Keratinocyte (primary cell): ENCODE results near the gene CCDC63. TPM values are rescaled to one million over a fixed set of nuclear protein-coding genes. Genes with fewer than 3 reads are reported as not detected.

Source experiments
- DNase-seq: peaks from one replicate; pipeline ENCODE4 v3.0.0-alpha.2; 2011; ENCODE audit warnings: low read depth, missing footprints, low spot score
- FAIRE-seq: peaks from 2 replicates; lab custom pipeline; 2011; peaks lifted over from hg19 to GRCh38; lab: Jason Lieb, UNC
- H2AFZ ChIP-seq: 2 replicates; pipeline ENCODE4 v1.6.0; 2012; ENCODE audit warnings: low read length, control low read depth, inconsistent platforms; ENCODE audit not compliant: control insufficient read depth
- H3K27ac ChIP-seq: 2 replicates; pipeline ENCODE4 v1.5.1; 2011; ENCODE audit warnings: low read length; ENCODE audit not compliant: control insufficient read depth, insufficient read depth
- H3K27me3 ChIP-seq: 3 replicates; pipeline ENCODE4 v1.6.0; 2011; ENCODE audit warnings: low read length; ENCODE audit not compliant: control insufficient read depth, insufficient read depth; ENCODE audit errors: extremely low read depth
- H3K36me3 ChIP-seq, 2 experiments: 2 replicates in 1 of 2; 3 replicates in 1 of 2; pipeline ENCODE4 v1.5.1; 2011; ENCODE audit warnings: low read length in 2 of 2, mild to moderate bottlenecking in 1 of 2; ENCODE audit not compliant: control insufficient read depth in 2 of 2, insufficient read depth in 2 of 2; ENCODE audit errors: extremely low read depth in 1 of 2
- H3K4me1 ChIP-seq: 3 replicates; pipeline ENCODE4 v1.5.1; 2011; ENCODE audit warnings: low read length; ENCODE audit not compliant: control insufficient read depth, insufficient read depth; ENCODE audit errors: extremely low read depth
- H3K4me2 ChIP-seq: 3 replicates; pipeline ENCODE4 v1.6.0; 2011; ENCODE audit warnings: low read depth, low read length; ENCODE audit not compliant: control insufficient read depth, insufficient read depth; ENCODE audit errors: extremely low read depth
- H3K4me3 ChIP-seq, 3 experiments: fragments of 200-600 bp in 1 of 3; sonication (generic) in 1 of 3; 2 replicates in 2 of 3; 3 replicates in 1 of 3; pipeline ENCODE4 v1.5.1; 2011 to 2016; ENCODE audit warnings: low read length in 3 of 3, mild to moderate bottlenecking in 3 of 3, control low read depth in 2 of 3, inconsistent platforms in 1 of 3, low read depth in 1 of 3, mixed read lengths in 1 of 3, mixed run types in 1 of 3, moderate library complexity in 1 of 3; ENCODE audit not compliant: control insufficient read depth in 2 of 3, insufficient read depth in 2 of 3; ENCODE audit errors: extremely low read depth in 1 of 3
- H3K79me2 ChIP-seq: 2 replicates; pipeline ENCODE4 v1.6.0; 2012; ENCODE audit warnings: low read length; ENCODE audit not compliant: control insufficient read depth, insufficient read depth
- H3K9ac ChIP-seq: 3 replicates; pipeline ENCODE4 v1.6.0; 2011; ENCODE audit warnings: low read length; ENCODE audit not compliant: control insufficient read depth, insufficient read depth; ENCODE audit errors: extremely low read depth
- H3K9me1 ChIP-seq: 3 replicates; pipeline ENCODE4 v1.6.0; 2011; ENCODE audit warnings: low read length; ENCODE audit not compliant: control insufficient read depth, insufficient read depth; ENCODE audit errors: extremely low read depth
- H3K9me3 ChIP-seq: 2 replicates; pipeline ENCODE4 v1.5.1; 2012; ENCODE audit warnings: low read depth, low read length; ENCODE audit not compliant: control insufficient read depth
- H4K20me1 ChIP-seq: 3 replicates; pipeline ENCODE4 v1.6.0; 2011; ENCODE audit warnings: low read length; ENCODE audit not compliant: control insufficient read depth, insufficient read depth; ENCODE audit errors: extremely low read depth
- CTCF ChIP-seq, 3 experiments: IDR thresholded peaks in 1 of 3; conservative IDR thresholded peaks in 1 of 3; optimal IDR thresholded peaks in 1 of 3; 2 replicates in 2 of 3; 3 replicates in 1 of 3; pipeline versions ENCODE3 to v1.5.1; 2011; ENCODE audit warnings: low read length in 3 of 3, mild to moderate bottlenecking in 3 of 3, moderate library complexity in 2 of 3, control low read depth in 1 of 3, inconsistent platforms in 1 of 3; ENCODE audit not compliant: insufficient read depth in 2 of 3; ENCODE audit errors: extremely low read depth in 1 of 3
- EZH2 ChIP-seq: IDR thresholded peaks from one replicate; pipeline ENCODE4 v1.6.1; 2012; ENCODE audit warnings: inconsistent platforms, mild to moderate bottlenecking, low read length, moderate library complexity
- dilution Hi-C: fragments of 300-500 bp; cut with MboI; formaldehyde crosslinking; loops from one replicate; pipeline ENCODE4 v1.7.0; 2020; ENCODE audit warnings: low sequenced_read_pairs; ENCODE audit not compliant: extremely low pct_ligation_motif_present
- polyA plus RNA-seq, 5 experiments: library from polyadenylated mRNA; depleted of rRNA in 3 of 5; stranded (reverse) in 3 of 5; stranded (forward) in 1 of 5; unstranded in 1 of 5; fragments of >200 nt; gene quantifications; 1 replicate in 1 of 5; 2 replicates in 3 of 5; 3 replicates in 1 of 5; pipeline versions ENCODE4 v1.2.1 to v1.2.3, GENCODE V29; 2011 to 2012; ENCODE audit warnings: missing spikeins in 2 of 5, low read depth in 1 of 5, low replicate concordance in 1 of 5

The CCDC63 gene
- polyA plus RNA-seq, 1 donor (not counting 4 experiments of a cell fraction or from before 2014, with no cell fraction given), result not detected

- TF ChIP-seq EZH2, result no peak
- Histone ChIP-seq H3K9me1 (no peaks in the 10 kb centered on the region), H2AFZ (no peak overlapping the region), H3K9me3 (no peaks in the 10 kb centered on the region), H3K9ac (no peak overlapping the region), H3K27me3 (peaks cover 4% of the 10 kb centered on the region), H3K27ac (no peak overlapping the region), H4K20me1 (no peaks in the 10 kb centered on the region), H3K4me1 (peaks cover 12% of the 10 kb centered on the region), H3K4me2 (no peak overlapping the region), H3K36me3 (no peaks in the 10 kb centered on the region), H3K4me3 (no peak overlapping the region), H3K79me2 (no peaks in the 10 kb centered on the region)
- no peak for DNase-seq
- FAIRE-seq, result no peak
- dilution Hi-C loops, result no loop called here
These were observed 1.6 kb downstream of the CCDC63 start for GRCh38 chr12:110848314-110848923.

GRCh38 chr12:110849221-110849620 is 2.4 kb downstream of the CCDC63 start:
- Histone ChIP-seq H2AFZ (no peak overlapping the region), H3K27me3 (peaks cover 4% of the 10 kb centered on the region), H3K4me2 (no peak overlapping the region), H3K4me3 (no peak overlapping the region), H4K20me1 (no peaks in the 10 kb centered on the region), H3K4me1 (peaks cover 12% of the 10 kb centered on the region), H3K36me3 (no peaks in the 10 kb centered on the region), H3K9ac (no peak overlapping the region), H3K27ac (no peak overlapping the region), H3K9me1 (no peaks in the 10 kb centered on the region), H3K79me2 (no peaks in the 10 kb centered on the region), H3K9me3 (no peaks in the 10 kb centered on the region)
- dilution Hi-C loops, result no loop called here
- TF ChIP-seq EZH2 (no peak), CTCF (optimal IDR thresholded peaks at IDR 0.05 in 1 of 3, IDR thresholded peaks at IDR 0.05 in 1 of 3, conservative IDR thresholded peaks at IDR 0.05 in 1 of 3; ENCODE audit: extremely low read depth in 1 of 3, insufficient read depth in 2 of 3, low read length in 3 of 3) (no peak)
- FAIRE-seq, result no peak
- DNase-seq, result no peak
